ENCODE results near the gene UFD1. TPM values are rescaled to one million over a fixed set of nuclear protein-coding genes. Genes with fewer than 3 reads are reported as not detected.

UFD1 gene
- total RNA-seq, 4 donors from 2014 or later: 26.9 to 38.1 (median 30.1) TPM

GRCh38 chr22:19406846-19407245 lies 72.1 kb downstream of the UFD1 start:
- H3K27ac ChIP-seq: no peak overlapping the region
- 91 to 93% methylated on average over 4 of the region's 4 CpGs for WGBS, 2 donors
- H3K4me1 ChIP-seq: peaks cover 0 to 1% (median 0%) of the 10 kb centered on the region in 4 donors
- no peak for DNase-seq (ENCODE audit: low spot score in 2 of 2)
- H3K9me3 ChIP-seq: no peaks in the 10 kb centered on the region
- TF ChIP-seq POLR2A (IDR thresholded peaks at IDR 0.05) (no peak), EP300 (IDR thresholded peaks at IDR 0.05) (no peak), CTCF (IDR thresholded peaks at IDR 0.05) (no peak)
- H3K36me3 ChIP-seq: peaks cover 0 to 66% (median 20%) of the 10 kb centered on the region in 3 donors
- no peaks in the 10 kb centered on the region for H3K27me3 ChIP-seq
- H3K4me3 ChIP-seq: no peak overlapping the region

- Histone ChIP-seq H3K4me1 (no peaks in the 10 kb centered on the region), H3K27ac (no peak overlapping the region), H3K4me3 (no peak overlapping the region), H3K9me3 (no peaks in the 10 kb centered on the region), H3K36me3 (peaks cover 0 to 71% (median 20%) of the 10 kb centered on the region in 3 donors), H3K27me3 (no peaks in the 10 kb centered on the region)
- DNase-seq (ENCODE audit: low spot score in 2 of 2): no peak
- WGBS, 2 donors: 90 to 94% methylated on average over 3 of the region's 3 CpGs
- TF ChIP-seq CTCF (IDR thresholded peaks at IDR 0.05) (no peak), EP300 (IDR thresholded peaks at IDR 0.05) (no peak), POLR2A (IDR thresholded peaks at IDR 0.05) (no peak)
Measured at GRCh38 chr22:19406281-19406811, 72.6 kb downstream of the UFD1 start.

- Histone ChIP-seq H3K9me3 (no peaks in the 10 kb centered on the region), H3K4me3 (no peak overlapping the region), H3K27me3 (no peaks in the 10 kb centered on the region), H3K27ac (no peak overlapping the region), H3K4me1 (no peaks in the 10 kb centered on the region), H3K36me3 (peaks cover 0 to 77% (median 20%) of the 10 kb centered on the region in 3 donors)
- WGBS, 2 donors: 97 to 100% methylated on average over 8 of the region's 8 CpGs
- no peak for DNase-seq (ENCODE audit: low spot score in 2 of 2)
- no peak for TF ChIP-seq CTCF (IDR thresholded peaks at IDR 0.05)
- no peak for TF ChIP-seq POLR2A (IDR thresholded peaks at IDR 0.05)
- TF ChIP-seq EP300 (IDR thresholded peaks at IDR 0.05): no peak
Measured at GRCh38 chr22:19405652-19406051, 73.3 kb downstream of the UFD1 start.

DNA sequence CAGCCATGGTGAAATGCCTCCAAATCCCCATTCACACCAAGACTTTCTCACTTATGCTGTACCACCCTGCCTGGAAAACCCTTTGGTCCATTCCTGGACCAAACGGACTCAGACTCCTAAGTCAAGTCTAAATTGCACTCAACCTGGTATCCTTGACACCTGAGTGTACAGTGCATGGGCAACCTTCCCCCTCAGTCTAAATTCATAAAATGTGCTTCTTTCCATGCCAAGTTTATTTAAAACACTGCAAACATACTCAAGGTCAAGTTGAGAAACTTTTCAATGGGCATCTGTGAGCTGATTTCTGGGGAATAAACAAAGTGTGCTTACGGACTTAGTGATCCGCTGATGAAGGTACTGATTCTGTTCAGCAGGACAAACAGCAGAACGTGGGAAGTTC lies 73.9 kb downstream of the UFD1 start:
- no peaks in the 10 kb centered on the region for H3K27me3 ChIP-seq
- no peaks in the 10 kb centered on the region for H3K9me3 ChIP-seq
- H3K36me3 ChIP-seq: peaks cover 0 to 78% (median 16%) of the 10 kb centered on the region in 3 donors
- H3K4me1 ChIP-seq: no peaks in the 10 kb centered on the region
- no peak overlapping the region for H3K4me3 ChIP-seq
- TF ChIP-seq CTCF (IDR thresholded peaks at IDR 0.05): no peak
- TF ChIP-seq EP300 (IDR thresholded peaks at IDR 0.05): no peak
- no peak for TF ChIP-seq POLR2A (IDR thresholded peaks at IDR 0.05)
- DNase-seq (ENCODE audit: low spot score in 2 of 2): no peak
- 91 to 93% methylated on average over 4 of the region's 4 CpGs for WGBS, 2 donors
- H3K27ac ChIP-seq: no peak overlapping the region

GRCh38 chr22:19404676-19405075 lies 74.3 kb downstream of the UFD1 start:
- Histone ChIP-seq H3K4me3 (no peak overlapping the region), H3K9me3 (no peaks in the 10 kb centered on the region), H3K27ac (no peak overlapping the region), H3K27me3 (no peaks in the 10 kb centered on the region), H3K36me3 (peaks cover 0 to 77% (median 12%) of the 10 kb centered on the region in 3 donors), H3K4me1 (no peaks in the 10 kb centered on the region)
- WGBS, 2 donors: 82 to 83% methylated on average over 3 of the region's 3 CpGs
- no peak for DNase-seq (ENCODE audit: low spot score in 2 of 2)
- no peak for TF ChIP-seq CTCF (IDR thresholded peaks at IDR 0.05)

Data from tibial nerve (tissue), 4 donors.